Inferior parietal cortex (tissue), 1 donor: ENCODE results near the gene MPPED1.

ENCODE experiments used
- DNase-seq: peaks from one replicate; pipeline ENCODE4 v3.0.0-alpha.2; 2016; ENCODE audit errors: extremely low spot score

MPPED1 gene

DNA sequence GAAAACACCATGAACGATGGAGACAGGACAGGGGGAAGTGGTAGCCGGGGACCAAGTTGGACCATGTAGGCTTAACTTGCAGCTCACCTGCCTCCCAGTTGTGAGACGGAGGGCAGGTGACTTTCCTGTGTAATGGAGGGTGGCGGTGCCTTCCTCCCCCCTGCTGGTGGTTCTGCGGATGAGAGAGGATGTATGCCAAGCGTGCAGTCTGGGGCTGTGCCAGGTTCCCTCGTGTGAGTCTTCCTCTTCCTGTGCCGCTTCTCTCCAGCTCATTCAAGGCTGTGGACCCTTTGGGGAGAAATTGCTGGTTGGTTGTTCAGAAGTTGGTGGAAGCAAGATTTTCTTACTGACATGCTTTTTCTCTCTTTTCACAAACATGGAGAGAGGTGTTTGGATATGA is 35.1 kb downstream of the MPPED1 start:
- no peak for DNase-seq

DNA sequence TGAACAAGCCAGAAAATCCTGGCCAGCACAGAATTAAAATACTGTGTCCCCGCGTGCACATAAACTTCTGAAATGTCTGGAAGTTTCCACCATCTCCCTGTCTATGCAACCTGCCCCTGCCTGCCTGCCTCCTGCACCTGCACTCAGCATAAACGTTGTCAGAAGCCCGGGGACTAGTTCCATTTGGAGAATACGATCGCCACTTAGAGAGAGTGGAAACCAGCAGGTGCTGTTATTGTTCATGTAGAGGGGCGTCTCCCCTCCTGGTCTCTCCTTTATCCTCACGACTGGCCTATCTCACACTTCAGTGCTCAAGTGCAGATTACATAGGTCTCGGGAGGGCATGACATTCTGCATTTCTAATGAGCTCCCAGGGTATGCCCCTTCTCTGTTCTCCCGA is 35.6 kb downstream of the MPPED1 start:
- no peak for DNase-seq

DNA sequence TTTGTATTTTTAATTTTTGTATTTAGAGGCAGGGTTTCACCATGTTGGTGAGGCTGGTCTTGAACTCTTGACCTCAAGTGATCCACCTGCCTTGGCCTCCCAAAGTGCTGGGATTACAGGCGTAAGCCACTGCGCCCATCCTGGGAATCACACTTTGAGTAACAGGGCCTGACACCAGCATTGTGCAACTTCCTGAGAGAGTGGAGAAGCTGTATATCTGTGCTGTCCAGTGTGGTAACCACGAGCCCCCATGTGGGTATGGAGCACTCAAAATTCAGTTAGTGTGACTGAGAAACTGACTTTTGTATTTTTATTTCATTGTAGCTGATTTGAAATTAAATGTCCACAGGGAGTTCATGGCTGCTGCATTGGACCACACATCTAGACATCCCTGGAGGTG is 36.2 kb downstream of the MPPED1 start:
- no peak for DNase-seq

DNA sequence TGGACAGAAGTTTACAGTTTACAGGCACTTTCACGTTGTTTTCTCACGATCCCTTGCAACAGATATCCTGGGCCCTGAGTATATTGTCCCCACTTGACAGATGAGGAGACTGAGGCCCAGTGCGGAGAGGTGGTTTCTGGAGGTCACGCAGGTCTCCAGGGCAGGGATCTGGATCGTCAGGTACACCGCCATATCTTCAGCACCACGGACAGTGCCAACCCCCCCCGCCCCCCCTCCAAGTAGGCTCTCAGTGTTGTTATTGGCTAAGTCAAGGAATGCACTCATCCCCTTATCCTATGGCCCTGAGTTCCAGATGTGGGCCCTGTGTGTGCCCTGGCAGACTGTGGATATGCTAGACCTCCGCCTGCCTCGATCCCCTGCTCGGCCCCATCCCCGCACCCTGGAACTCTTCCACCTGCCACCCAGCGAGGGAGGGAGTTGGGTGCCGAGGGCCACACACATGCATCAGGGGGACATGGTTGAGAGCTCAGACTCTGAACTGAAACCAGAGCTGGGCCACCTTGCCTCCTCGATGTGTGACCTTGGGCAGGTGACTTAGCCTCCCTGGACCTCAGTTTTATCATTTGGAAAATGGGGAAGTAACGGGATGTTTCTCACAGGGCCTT is 37.5 kb downstream of the MPPED1 start:
- DNase-seq = no peak

DNA sequence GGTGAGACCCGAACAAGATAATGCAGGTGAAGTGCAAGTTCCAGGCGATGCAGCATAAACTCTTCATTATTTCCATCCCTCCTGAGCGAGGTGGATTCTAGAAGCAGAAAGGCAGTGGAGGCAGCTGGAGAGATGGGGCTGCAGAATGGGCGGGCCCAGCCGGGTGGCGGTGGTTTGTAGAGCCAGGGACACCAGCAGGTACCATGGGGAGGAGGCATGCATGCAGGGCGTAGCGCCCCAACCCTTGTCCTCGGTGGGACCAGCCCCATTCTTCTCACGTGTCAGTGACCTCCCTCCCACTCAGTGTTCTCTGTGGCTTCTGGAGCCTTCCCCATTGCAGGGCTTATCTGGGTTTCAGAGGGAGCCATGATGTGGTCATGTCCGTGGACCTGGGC is 38.0 kb downstream of the MPPED1 start:
- no peak for DNase-seq

DNA sequence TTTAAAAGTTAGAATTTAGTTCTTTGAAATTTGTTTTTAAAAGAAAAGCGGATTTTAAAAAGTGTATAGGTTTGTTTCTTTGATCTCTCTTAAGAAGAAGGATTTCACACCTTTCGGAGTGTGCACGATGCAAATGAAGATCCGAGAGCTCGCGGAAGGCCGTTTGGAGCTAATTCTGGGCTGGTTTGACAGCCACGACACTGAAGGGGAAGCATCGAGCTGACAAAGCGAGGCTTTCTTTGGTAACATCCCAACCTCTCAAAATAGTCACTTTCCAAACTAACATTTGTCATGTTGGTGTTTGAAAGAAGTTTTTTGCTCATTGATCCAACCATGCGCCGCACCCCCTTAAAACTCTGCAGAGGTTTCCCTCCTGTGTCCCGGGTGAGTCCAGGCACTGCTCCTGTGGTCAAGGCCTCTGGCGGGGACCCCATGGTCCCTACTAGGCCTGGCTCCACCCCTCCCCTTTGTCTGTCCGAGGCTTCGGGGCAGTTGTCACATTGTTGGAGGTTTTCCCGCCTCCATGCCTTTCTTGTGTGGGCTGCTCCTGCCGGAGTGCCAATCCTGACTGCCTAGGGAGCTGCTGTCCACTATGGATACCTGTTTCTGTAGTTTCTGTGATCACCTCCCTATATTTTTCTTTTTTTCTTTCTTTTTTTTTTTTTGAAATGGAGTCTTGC is 39.7 kb downstream of the MPPED1 start:
- DNase-seq = no peak

DNA sequence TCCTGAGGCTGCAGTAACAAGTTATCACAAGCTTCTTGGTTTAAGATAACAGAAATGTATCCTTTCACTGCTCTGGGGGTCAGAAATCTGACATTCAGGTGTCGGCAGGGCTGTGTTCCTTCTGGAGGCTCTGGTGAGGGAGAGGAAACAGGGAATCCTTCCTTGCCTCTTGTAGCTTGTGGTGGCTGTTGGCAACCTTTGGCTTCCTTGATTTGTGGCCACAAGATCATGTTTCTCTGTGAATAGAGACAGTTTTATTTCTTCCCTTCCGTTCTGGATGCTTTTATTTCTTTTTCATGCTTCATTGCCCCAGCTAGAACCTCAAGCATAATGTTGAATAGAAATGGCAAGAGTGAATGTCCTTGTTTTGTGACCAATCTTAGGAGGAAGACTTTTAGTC is 44.0 kb downstream of the MPPED1 start:
- DNase-seq = no peak

DNA sequence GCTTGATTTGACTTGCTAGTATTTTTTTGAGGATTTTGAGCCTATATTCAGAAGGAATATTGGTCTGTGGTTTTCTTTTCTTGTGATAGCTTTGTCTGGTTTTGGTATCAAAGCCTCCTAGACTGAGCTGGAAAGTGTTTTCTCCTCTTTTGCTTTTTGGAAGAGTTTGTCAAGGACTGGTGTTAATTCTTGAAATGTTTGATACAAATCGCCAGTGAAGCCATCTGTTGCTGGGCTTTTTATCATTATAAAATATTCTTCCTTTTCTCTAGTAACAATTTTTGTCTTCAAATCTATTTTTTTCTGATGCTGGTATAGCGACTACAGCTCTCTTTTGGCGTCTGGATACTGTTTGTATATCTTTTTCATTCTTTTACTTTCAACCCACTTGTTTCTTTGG is 45.2 kb downstream of the MPPED1 start:
- no peak for DNase-seq

DNA sequence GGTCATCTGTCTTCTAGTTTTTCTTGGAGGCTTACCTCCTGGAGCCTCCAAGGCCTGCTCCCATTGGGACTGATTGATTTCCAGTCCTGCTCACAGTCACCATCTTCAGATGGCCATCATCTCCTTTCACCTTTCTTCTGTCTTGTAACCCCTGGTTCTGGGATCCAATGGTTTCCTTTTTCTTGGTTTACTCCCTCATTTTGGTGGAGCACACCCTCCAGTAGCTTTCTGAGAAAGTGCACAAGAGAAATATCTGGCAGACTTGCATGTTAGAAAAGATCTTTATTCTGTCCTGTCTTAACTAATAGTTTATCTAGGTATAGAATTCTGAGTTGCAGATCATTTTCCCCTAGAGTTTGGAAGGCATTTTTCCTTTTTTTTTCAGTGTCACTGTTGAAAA is 50.9 kb downstream of the MPPED1 start:
- DNase-seq = no peak

DNA sequence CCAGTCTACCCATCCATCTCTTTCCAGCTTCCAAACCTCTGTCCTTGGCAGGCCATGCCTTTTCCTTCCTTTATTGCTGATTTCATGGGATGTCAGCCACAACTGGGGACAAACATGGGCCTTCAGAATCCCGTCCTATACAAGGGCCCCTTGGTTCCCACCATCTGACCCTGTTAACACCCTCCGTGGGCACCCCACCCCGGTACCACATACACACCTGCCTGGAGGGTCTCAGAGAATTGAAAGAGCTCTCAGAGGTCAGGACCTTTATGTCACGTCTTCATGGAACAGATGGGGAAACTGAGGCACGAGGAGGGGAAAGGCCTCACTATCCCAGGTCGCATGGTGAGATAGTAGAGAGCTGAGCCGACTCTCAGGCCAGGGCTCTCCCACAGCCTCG is 53.0 kb downstream of the MPPED1 start:
- DNase-seq = no peak

DNA sequence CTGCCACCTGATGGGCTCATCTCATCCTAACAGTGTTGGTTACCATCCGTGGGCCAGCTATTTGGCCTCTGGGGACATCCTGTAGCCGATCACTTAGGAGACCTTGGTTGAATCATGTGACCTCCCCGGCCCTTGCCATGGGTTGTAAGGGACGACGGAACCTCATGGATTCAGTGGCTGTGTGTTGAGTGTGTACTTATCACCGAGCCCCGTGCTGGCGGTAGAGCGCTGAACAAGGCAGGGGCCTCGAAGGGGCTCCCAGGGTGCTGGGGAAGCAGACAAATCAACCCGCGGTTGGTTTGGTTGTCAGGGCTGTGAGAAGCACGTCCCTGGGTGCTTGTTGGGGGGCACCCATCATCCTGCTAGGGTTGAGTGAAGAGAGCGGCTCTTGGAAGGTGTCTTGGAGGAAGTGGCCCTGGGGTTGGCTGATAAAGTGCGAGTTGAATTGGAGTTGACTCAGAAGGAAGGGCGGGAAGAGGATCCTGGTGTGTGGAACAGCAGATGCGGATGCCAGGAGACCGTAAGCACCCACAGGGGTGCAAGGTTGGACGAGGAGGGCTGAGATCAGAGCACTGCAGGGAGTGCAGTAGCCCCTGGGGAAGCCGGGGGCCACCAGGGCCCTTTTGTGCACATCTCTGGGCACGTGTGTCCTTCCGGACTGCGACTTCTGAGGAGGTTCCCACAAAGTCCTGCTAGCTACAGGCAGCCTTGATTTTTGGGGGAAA is 53.6 kb downstream of the MPPED1 start:
- DNase-seq = no peak

DNA sequence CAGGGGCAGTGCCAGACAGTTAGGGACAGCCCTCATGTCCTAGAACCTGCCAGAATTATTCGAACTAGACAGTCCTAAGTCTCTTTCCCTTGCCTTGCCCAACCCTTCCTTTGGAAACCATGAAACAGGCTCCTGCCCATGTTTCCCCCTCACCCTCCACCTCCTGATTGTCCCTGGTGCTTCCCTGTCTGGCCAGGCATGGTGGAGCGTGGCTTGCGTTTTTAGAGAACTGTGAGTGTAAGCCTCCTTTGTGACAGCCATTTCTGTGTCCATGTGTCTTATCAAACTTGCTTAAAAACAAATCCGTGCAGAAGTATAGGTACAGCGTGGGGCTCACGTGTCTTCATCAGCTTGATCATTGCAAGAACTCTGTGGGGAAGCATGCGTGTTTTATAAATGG is 54.9 kb downstream of the MPPED1 start:
- DNase-seq = no peak

DNA sequence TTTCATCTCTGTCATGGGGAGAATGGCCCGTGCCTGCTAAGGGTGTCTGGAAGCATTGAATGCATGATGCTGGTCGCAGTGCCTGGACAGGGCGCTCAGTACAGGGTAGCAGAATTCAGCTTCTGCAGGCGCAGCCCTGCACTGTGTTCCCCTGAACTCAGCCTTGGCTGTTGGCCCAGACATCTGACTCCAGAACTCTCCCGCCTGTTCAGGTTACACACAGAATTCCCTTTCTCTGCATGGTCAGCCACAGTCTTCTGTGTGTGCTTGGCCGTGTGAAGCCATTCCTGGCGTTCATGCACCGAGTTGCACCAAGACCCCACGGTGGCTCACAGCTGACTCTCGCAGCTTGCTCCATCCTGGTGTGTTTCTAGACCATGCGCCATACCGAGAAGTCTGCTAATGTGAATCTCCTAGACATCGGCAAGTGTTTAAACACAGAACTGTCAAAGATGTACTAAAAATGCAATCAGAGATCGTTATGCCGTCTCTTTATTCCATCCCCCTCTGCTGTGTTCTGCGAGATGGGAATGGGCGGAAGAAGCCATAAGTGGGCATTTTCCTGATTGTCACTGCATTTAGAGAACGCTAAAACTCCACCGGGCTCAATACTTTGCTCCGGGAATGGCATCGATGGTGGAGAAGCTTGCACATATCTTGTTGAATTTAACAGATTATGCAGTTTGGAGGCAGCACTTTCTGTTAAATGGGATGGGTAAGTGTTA is 55.6 kb downstream of the MPPED1 start:
- DNase-seq = no peak

DNA sequence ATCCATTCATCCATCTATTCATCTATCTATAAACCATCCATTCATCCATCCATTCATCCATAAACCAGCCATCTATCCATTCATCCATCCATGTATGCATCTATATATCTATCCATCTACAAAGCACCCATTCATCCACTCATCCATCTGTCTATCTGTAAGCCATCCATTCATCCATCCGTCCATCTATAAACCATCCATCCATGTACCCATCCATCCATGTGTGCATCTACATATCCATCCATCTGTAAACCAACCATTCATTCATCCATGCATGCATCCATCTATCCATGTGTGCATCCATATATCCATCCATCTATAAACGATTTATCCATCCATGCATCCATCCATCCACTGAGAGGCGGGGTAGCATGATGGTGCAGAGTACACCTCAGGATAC is 58.4 kb downstream of the MPPED1 start:
- DNase-seq = no peak

DNA sequence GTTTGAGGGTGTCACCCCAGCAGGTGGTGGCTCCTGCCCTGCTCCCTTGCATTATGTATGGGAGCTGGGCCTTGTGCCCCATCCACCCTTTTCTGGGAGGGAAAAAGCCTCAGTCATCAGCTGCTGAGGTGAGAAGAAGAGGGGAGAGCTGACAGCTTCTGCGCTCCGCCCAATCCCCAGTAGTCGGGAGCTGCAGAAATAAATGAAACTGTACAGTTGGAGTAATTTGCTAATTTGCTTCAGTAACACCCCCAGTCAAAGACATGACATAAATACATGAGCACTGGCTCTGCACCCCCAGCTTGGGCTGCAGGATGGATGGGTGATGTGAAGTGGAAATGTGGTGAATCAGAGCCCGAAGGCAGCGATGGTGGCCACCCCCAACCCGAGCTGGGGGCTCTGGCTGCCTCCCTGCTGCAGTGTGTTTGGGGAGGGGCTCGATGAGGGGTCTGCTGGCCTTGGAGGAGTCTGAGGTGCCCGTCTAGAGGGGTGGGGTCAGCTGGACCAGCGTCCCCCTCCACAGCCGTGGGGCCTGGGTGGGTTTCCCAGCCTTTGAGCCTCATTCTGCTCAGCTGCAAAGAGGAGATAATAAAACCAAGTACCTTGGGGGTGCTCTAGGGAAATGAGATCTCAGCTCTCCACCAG is 59.2 kb downstream of the MPPED1 start:
- no peak for DNase-seq

DNA sequence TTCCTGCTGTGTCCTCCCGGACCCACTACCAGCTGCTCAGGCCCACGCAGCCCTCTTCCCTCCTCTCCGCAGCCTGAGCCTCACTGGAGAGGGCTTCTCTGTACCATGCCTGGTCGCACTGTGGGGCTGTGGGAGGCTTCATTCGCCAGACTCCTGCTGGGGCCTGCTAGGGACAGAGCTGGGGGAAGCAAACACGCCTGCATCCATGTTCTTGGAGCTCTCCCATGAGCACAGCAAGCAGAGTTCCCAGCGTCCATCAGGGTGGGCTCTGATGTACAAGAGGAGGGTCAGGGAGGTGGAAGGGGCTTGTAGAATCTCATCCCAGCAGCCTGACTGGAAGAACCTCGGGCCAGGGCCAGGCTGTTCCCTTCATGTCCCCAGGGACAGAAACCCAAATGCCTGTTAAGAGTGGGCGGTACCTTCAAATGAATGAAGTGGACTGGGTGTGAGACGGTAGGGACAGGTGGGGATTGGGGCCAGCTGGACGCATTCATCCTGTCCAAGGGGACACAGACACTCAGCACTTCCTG is 59.9 kb downstream of the MPPED1 start:
- no peak for DNase-seq

DNA sequence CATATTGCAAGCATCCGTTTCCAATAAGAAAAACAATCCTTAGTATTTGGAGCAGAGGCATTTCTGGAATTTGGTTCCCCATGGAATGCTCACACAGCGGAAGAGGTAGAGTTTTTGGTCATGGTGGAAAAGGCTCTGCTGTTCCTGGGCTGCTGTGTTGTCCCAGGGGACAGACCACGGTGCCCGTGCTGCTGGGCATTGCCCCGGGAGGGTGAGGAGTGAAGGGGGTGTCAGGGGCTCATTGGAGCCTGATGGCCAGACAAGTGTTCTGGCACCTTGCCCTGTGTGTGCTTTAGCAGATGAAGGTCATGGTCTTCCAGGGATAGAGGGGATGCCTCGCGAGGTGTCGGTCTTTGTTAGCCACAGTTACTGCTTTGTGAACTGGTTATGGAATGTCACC is 61.2 kb downstream of the MPPED1 start:
- DNase-seq = no peak

DNA sequence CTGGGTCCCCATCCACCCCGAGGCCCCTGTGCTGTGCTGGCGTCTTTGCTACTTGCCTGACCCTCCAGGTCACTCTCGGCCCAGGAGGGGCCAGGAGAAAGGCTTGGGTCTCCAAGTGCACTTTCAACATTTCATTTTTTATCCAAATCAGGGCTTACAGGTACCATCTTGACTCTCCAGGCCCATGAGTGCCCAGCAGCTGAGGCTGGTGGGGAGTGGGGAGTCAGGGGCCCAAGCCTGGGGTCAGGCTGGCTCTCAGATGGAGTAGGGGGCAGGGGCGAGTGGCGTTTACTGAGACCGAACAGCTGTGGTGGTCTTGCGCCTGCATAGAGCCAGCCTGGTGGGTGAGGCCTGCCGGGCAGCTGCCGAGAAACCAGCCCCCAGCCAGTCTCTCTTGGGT is 61.6 kb downstream of the MPPED1 start:
- DNase-seq = no peak

DNA sequence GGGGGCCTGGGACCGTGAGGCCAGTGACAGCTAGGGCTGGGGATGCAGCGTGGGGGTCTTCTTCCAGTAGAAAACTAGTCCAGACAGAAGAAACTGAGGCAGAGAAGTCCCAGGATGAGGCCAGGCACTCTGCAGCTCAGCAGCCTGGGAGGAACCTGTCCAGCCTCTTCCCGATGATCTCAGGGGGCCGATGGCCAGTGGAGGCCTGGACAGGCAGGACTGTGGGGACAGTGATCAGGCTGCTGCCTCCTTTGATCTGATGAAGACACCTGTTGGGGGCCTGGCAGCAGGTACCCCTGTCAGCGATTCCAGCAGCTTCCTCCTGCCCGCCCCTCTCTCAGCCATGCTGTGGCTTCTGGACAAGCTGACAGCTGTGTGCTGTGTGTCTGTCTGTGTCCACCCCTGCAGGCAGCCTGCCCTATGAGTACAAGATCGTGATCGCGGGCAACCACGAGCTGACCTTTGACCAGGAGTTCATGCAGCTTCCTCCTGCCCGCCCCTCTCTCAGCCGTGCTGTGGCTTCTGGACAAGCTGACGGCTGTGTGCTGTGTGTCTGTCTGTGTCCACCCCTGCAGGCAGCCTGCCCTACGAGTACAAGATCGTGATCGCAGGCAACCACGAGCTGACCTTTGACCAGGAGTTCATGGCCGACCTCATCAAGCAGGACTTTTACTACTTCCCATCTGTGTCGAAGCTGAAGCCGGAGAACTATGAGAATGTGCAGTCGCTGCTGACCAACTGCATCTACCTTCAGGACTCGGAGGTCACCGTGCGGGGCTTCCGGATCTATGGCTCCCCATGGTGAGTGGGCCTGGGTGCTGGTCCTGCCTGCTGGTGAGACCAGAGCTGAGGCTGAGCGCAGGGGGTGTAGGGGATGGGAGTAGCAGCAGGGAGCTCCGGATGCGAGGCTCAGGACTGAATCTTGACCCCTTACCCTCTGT is 62.6 kb downstream of the MPPED1 start:
- DNase-seq = no peak

DNA sequence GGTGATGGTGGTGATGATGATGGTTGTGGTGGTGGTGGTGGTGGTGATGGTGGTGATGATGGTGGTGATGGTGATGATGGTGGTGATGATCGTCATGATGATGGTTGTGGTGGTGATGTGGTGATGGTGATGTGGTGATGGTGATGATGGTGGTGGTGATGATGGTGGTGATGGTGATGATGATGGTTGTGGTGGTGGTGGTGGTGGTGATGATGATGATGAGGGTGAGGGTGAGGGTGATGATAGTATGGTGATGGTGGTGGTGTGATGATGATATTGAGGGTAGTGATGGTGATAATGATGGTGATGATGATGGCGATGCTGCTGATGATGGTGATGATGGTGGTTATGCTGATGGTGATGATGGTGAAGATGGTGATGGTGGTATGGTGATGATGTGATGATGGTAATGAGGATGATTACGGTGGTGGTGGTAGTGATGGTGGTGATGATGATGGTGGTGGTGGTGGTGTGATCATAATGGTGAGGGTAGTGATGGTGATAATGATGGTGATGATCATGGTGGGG is 63.8 kb downstream of the MPPED1 start:
- no peak for DNase-seq
